Measurements from ENCODE around the gene SLC40A1. TPM values are rescaled to one million over a fixed set of nuclear protein-coding genes. Genes with fewer than 3 reads are reported as not detected.

SLC40A1 gene
- total and polyA plus RNA-seq, 2 of the 13 experiments (the other 11 are each of a cell fraction or from before 2014, with no cell fraction given) = 10.6 to 24.9 TPM

- TF ChIP-seq CREB1 (IDR thresholded peaks at IDR 0.05) = no peak
- 0 out of 2 replicates have a peak, but pooled peaks have one; percentile 9 for TF ChIP-seq CREB1 (CRISPR knock-in tag; IDR thresholded peaks at IDR 0.05)
- no peak for TF ChIP-seq SNAPC4 (CRISPR knock-in tag; IDR thresholded peaks at IDR 0.05)
- TF ChIP-seq HMG20A (CRISPR knock-in tag; IDR thresholded peaks at IDR 0.05; ENCODE audit: borderline replicate concordance) = peak; percentile 39; the same call in 1 of the 2 replicates
- no peak for TF ChIP-seq ZNF33B (CRISPR knock-in tag; IDR thresholded peaks at IDR 0.05)
- TF ChIP-seq SAP130 (CRISPR knock-in tag; IDR thresholded peaks at IDR 0.05; ENCODE audit: low read depth) = peak; percentile 22; the same call in 1 of the 2 replicates
- TF ChIP-seq POLR2AphosphoS5 (IDR thresholded peaks at IDR 0.05; ENCODE audit: low read depth, low read length) = no peak
- TF ChIP-seq RCOR2 (CRISPR knock-in tag; IDR thresholded peaks at IDR 0.05) = no peak
- TF ChIP-seq POLR2AphosphoS2 (IDR thresholded peaks at IDR 0.05; ENCODE audit: low read depth, low read length) = no peak
- peak; percentile 53; the same call in 1 of the 2 replicates for TF ChIP-seq ARID5B (CRISPR knock-in tag; IDR thresholded peaks at IDR 0.05)
- peak; percentile 64 for TF ChIP-seq PAXIP1 (CRISPR knock-in tag; conservative IDR thresholded peaks at IDR 0.05)
- peak; percentile 45 for TF ChIP-seq HNF4A (CRISPR knock-in tag; IDR thresholded peaks at IDR 0.05)
Observed at GRCh38 chr2:189557373-189557772, 23.2 kb downstream of the SLC40A1 start (continued).
